ENCODE results near the gene AMIGO3.

DNA sequence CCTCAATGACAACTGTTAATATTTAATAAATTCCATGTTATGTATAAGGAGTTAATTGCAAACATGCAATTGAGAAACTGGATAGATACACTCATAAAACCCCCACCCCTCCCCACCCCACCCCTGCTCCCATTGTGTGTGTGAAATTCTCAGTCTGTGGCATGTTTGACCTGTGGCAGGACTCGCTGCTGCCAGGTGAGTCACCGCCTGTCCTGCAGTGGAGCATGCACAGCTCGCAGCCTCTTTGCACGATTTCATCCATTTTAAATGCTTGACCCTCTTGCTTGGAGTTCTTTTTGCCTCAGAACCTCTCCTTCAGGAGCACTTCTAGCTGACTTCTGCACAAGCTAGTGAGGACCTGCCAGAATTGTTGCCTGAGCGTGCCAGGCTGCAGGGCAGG lies 50.6 kb downstream of the AMIGO3 start:
- TF ChIP-seq GABPA (IDR thresholded peaks at IDR 0.05; ENCODE audit: low read depth) (no peak), CTCF (IDR thresholded peaks at IDR 0.05; ENCODE audit: insufficient read depth, low read length) (no peak), POLR2AphosphoS5 (IDR thresholded peaks at IDR 0.05; ENCODE audit: low read depth) (no peak), REST (IDR thresholded peaks at IDR 0.05; ENCODE audit: insufficient replicate concordance, low read depth) (no peak)

All from HL-60 (cell line).